ENCODE results near the gene EFNA2.

DNA sequence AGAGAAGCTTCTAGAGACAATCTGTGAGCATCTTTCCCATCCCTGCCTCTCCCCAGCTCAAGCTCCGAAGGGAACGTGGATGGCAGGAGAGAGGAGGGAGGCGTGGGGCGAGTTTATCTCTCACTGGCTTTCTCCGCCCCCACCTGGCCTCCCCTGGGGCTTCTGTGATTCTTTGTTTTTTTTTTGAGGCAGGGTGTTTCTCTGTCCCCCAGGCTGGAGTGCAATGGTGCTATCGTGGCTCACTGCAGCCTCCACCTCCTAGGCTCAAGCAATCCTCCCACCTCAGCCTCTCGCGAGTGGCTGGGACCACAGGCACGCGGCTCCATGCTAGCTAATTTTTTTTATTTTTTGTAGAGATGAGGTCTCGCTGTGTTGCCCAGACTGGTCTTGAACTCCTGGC lies 23.0 kb downstream of the EFNA2 start:
- TF ChIP-seq EP300 (IDR thresholded peaks at IDR 0.05; ENCODE audit: low read depth), result no peak
- TF ChIP-seq, protein P1, sequence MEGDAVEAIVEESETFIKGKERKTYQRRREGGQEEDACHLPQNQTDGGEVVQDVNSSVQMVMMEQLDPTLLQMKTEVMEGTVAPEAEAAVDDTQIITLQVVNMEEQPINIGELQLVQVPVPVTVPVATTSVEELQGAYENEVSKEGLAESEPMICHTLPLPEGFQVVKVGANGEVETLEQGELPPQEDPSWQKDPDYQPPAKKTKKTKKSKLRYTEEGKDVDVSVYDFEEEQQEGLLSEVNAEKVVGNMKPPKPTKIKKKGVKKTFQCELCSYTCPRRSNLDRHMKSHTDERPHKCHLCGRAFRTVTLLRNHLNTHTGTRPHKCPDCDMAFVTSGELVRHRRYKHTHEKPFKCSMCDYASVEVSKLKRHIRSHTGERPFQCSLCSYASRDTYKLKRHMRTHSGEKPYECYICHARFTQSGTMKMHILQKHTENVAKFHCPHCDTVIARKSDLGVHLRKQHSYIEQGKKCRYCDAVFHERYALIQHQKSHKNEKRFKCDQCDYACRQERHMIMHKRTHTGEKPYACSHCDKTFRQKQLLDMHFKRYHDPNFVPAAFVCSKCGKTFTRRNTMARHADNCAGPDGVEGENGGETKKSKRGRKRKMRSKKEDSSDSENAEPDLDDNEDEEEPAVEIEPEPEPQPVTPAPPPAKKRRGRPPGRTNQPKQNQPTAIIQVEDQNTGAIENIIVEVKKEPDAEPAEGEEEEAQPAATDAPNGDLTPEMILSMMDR (IDR thresholded peaks at IDR 0.05), result no peak
- TF ChIP-seq POLR2AphosphoS5 (IDR thresholded peaks at IDR 0.05), result no peak
